Measurements from ENCODE around the gene CHTF18.

DNA sequence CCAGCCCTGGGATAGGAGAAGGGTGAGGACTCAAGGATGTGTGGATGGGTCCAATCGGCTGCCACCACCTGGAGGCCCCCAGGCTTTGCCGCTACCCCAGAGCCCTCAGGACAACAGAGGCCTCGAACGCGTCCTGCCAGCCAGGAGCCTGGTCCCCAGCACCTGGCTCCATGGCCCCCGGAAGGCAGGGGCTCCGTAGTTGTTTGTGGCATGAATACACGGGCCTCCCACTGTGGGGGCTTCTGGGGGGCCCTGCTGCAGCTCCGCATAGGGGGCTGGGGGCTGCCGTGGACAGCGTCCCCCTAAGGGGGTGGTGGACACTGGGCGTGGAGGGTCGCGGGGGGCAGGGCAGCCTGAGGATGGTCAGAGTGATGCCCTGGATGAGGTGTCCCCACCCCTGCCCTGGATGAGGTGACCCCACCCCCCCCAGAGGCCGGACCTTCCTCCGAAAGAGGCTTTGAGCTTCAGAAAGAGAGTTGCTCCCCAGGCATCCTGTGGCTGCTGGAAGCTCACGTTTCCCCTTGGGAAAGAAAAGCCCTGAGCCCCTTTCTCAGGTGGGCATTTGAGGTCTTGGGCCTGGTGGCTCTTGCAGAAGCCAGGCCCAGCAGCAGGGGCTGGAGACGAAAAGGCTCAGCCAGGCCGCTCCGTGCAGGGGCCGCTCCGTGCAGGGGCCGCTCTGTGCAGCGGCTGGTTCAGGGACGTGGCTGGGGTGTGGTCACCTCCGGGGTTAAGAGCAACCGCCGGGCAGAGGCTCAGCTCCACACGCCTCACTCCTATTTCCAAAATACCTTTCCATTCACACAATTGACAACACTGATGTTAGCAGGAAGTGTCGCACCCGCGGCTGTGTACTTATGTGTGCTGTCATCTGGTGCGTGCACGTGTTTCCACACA, 52.4 kb downstream of the CHTF18 start:
- TF ChIP-seq, protein P1, sequence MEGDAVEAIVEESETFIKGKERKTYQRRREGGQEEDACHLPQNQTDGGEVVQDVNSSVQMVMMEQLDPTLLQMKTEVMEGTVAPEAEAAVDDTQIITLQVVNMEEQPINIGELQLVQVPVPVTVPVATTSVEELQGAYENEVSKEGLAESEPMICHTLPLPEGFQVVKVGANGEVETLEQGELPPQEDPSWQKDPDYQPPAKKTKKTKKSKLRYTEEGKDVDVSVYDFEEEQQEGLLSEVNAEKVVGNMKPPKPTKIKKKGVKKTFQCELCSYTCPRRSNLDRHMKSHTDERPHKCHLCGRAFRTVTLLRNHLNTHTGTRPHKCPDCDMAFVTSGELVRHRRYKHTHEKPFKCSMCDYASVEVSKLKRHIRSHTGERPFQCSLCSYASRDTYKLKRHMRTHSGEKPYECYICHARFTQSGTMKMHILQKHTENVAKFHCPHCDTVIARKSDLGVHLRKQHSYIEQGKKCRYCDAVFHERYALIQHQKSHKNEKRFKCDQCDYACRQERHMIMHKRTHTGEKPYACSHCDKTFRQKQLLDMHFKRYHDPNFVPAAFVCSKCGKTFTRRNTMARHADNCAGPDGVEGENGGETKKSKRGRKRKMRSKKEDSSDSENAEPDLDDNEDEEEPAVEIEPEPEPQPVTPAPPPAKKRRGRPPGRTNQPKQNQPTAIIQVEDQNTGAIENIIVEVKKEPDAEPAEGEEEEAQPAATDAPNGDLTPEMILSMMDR (IDR thresholded peaks at IDR 0.05; ENCODE audit: insufficient read depth, low read depth, low read length), result no peak
- TF ChIP-seq EZH2 (IDR thresholded peaks at IDR 0.05; ENCODE audit: insufficient read depth, low read length), result no peak
